ENCODE measurements around the gene TRAK1. TPM values are rescaled to one million over a fixed set of nuclear protein-coding genes. Genes with fewer than 3 reads are reported as not detected.

The TRAK1 gene
- total and polyA plus RNA-seq, 2 donors (not counting 1 experiment from before 2014, with no cell fraction given), result 71.3 to 129 TPM

GRCh38 chr3:42055291-42055690 is 35.9 kb upstream of the TRAK1 start:
- intact Hi-C loops (cut with micrococcal nuclease), result loop anchor here (5.0 kb wide), 1 partner anchor 42 kb away; no protein-coding TSS in a partner anchor
- Histone ChIP-seq H3K9ac (ENCODE audit: low read length) (no peak overlapping the region), H3K4me3 (ENCODE audit: control extremely low read depth in 1 of 5, extremely low read depth in 1 of 5, insufficient read depth in 1 of 5, low read depth in 2 of 5, low read length in 4 of 5) (no peak overlapping the region), H3K27ac (ENCODE audit: low read length in 2 of 2) (peak overlapping the region in 1 of 2 donors; percentile 55), H3K27me3 (replicated peaks in 1 of 4; ENCODE audit: control extremely low read depth in 1 of 4, control insufficient read depth in 3 of 4, insufficient read depth in 4 of 4, low read length in 3 of 4) (no peaks in the 10 kb centered on the region), H3K9me3 (ENCODE audit: control extremely low read depth in 1 of 3, control insufficient read depth in 2 of 3, insufficient read depth in 1 of 3, low read length in 2 of 3) (peaks cover 0 to 4% (median 0%) of the 10 kb centered on the region in 3 donors), H2AFZ (ENCODE audit: insufficient read depth, low read depth, low read length, poor library complexity, severe bottlenecking) (no peak overlapping the region), H3K4me2 (replicated peaks; ENCODE audit: low read depth, low read length, poor library complexity, severe bottlenecking) (no peak overlapping the region), H3K4me1 (ENCODE audit: control insufficient read depth in 2 of 2, insufficient read depth in 2 of 2, low read length in 2 of 2) (peaks cover 61 to 72% of the 10 kb centered on the region in 2 donors), H3K36me3 (replicated peaks in 1 of 2; ENCODE audit: control extremely low read depth in 1 of 2, control insufficient read depth in 1 of 2, extremely low read depth in 1 of 2, insufficient read depth in 2 of 2, low read length in 1 of 2) (peaks cover 0 to 5% of the 10 kb centered on the region in 2 experiments), H3K79me2 (ENCODE audit: control insufficient read depth, insufficient read depth, low read length) (peaks cover 97% of the 10 kb centered on the region), H4K20me1 (ENCODE audit: control insufficient read depth, insufficient read depth, low read length, poor library complexity, severe bottlenecking) (peaks cover 27% of the 10 kb centered on the region)
- DNase-seq, result no peak
- peak overlapping the region; percentile 71 for H3K27ac Mint-ChIP-seq
- POLR2A ChIA-PET, result interaction anchor here (0.6 to 0.7 kb wide), 2 partner anchors 14 to 40 kb away, joined by 3 read pairs; no protein-coding TSS in a partner anchor
- TF ChIP-seq, protein P1, sequence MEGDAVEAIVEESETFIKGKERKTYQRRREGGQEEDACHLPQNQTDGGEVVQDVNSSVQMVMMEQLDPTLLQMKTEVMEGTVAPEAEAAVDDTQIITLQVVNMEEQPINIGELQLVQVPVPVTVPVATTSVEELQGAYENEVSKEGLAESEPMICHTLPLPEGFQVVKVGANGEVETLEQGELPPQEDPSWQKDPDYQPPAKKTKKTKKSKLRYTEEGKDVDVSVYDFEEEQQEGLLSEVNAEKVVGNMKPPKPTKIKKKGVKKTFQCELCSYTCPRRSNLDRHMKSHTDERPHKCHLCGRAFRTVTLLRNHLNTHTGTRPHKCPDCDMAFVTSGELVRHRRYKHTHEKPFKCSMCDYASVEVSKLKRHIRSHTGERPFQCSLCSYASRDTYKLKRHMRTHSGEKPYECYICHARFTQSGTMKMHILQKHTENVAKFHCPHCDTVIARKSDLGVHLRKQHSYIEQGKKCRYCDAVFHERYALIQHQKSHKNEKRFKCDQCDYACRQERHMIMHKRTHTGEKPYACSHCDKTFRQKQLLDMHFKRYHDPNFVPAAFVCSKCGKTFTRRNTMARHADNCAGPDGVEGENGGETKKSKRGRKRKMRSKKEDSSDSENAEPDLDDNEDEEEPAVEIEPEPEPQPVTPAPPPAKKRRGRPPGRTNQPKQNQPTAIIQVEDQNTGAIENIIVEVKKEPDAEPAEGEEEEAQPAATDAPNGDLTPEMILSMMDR (IDR thresholded peaks at IDR 0.05), result no peak
- TF ChIP-seq EZH2 (IDR thresholded peaks at IDR 0.05; ENCODE audit: borderline replicate concordance, insufficient read depth, low read depth, low read length, poor library complexity, severe bottlenecking), result no peak
- WGBS (ENCODE audit: insufficient coverage), result 86% methylated on average over 1 of the region's 3 CpGs
- no peak overlapping the region for H3K4me3 Mint-ChIP-seq
- H3K27me3 Mint-ChIP-seq, result no peaks in the 10 kb centered on the region
- no peak for ATAC-seq (ENCODE audit: low read depth)
- H3K9me3 Mint-ChIP-seq (ENCODE audit: insufficient read depth), result peaks cover 3% of the 10 kb centered on the region
- CTCF ChIA-PET, result interaction anchor here (1.0 kb wide), 1 partner anchor 8 kb away, joined by 5 read pairs; no protein-coding TSS in a partner anchor
- peaks cover 80% of the 10 kb centered on the region for H3K4me1 Mint-ChIP-seq

GRCh38 chr3:42056840-42057239 is 34.3 kb upstream of the TRAK1 start:
- DNase-seq (no peak), ATAC-seq (ENCODE audit: low read depth) (no peak)
- Histone ChIP-seq H3K9ac (ENCODE audit: low read length) (peak overlapping the region; percentile 27), H3K36me3 (replicated peaks in 1 of 2; ENCODE audit: control extremely low read depth in 1 of 2, control insufficient read depth in 1 of 2, extremely low read depth in 1 of 2, insufficient read depth in 2 of 2, low read length in 1 of 2) (peaks cover 0 to 5% of the 10 kb centered on the region in 2 experiments), H4K20me1 (ENCODE audit: control insufficient read depth, insufficient read depth, low read length, poor library complexity, severe bottlenecking) (peaks cover 16% of the 10 kb centered on the region), H3K27ac (ENCODE audit: low read length in 2 of 2) (peak overlapping the region; percentile 80 to 89), H3K9me3 (ENCODE audit: control extremely low read depth in 1 of 3, control insufficient read depth in 2 of 3, insufficient read depth in 1 of 3, low read length in 2 of 3) (peaks cover 0 to 4% (median 0%) of the 10 kb centered on the region in 3 donors), H3K79me2 (ENCODE audit: control insufficient read depth, insufficient read depth, low read length) (peaks cover 97% of the 10 kb centered on the region), H3K27me3 (replicated peaks in 1 of 4; ENCODE audit: control extremely low read depth in 1 of 4, control insufficient read depth in 3 of 4, insufficient read depth in 4 of 4, low read length in 3 of 4) (no peaks in the 10 kb centered on the region), H2AFZ (ENCODE audit: insufficient read depth, low read depth, low read length, poor library complexity, severe bottlenecking) (no peak overlapping the region), H3K4me1 (ENCODE audit: control insufficient read depth in 2 of 2, insufficient read depth in 2 of 2, low read length in 2 of 2) (peaks cover 66 to 71% of the 10 kb centered on the region in 2 donors), H3K4me2 (replicated peaks; ENCODE audit: low read depth, low read length, poor library complexity, severe bottlenecking) (peak overlapping the region; percentile 65), H3K4me3 (ENCODE audit: control extremely low read depth in 1 of 5, extremely low read depth in 1 of 5, insufficient read depth in 1 of 5, low read depth in 2 of 5, low read length in 4 of 5) (no peak overlapping the region)
- Mint-ChIP-seq H3K4me1 (peaks cover 84% of the 10 kb centered on the region), H3K4me3 (no peak overlapping the region), H3K27ac (peak overlapping the region; percentile 96), H3K9me3 (ENCODE audit: insufficient read depth) (peaks cover 3% of the 10 kb centered on the region), H3K27me3 (no peaks in the 10 kb centered on the region)
- intact Hi-C loops (cut with micrococcal nuclease), result loop anchor here (1.0 to 5.0 kb wide), 5 partner anchors 9 to 40 kb away; no protein-coding TSS in a partner anchor
- 97% methylated on average over 2 of the region's 2 CpGs for WGBS (ENCODE audit: insufficient coverage)
- CTCF ChIA-PET, result interaction anchor here (0.6 to 1.9 kb wide), 3 partner anchors 32 to 43 kb away, joined by 3 to 5 read pairs (median 4); no protein-coding TSS in a partner anchor
- POLR2A ChIA-PET, result interaction anchor here (0.6 kb wide), 1 partner anchor 19 kb away, joined by 3 read pairs; no protein-coding TSS in a partner anchor
- no peak for TF ChIP-seq EZH2 (IDR thresholded peaks at IDR 0.05; ENCODE audit: borderline replicate concordance, insufficient read depth, low read depth, low read length, poor library complexity, severe bottlenecking)

Measured in B cell (primary cell).